BE2C (cell line): ENCODE data around the gene FBXO2. TPM values are rescaled to one million over a fixed set of nuclear protein-coding genes. Genes with fewer than 3 reads are reported as not detected.

Experiments used
- DNase-seq: peaks from one replicate; pipeline ENCODE4 v3.0.0-alpha.2; 2020
- H3K27me3 ChIP-seq: fragments of 250-450 bp; sonication (Bioruptor Pico); 2 replicates; pipeline ENCODE4 v1.5.1; 2020; ENCODE audit warnings: mild to moderate bottlenecking
- H3K36me3 ChIP-seq: fragments of 250-450 bp; sonication (Bioruptor Pico); 2 replicates; pipeline ENCODE4 v1.5.1; 2020; ENCODE audit warnings: mild to moderate bottlenecking
- H3K4me1 ChIP-seq: fragments of 250-450 bp; sonication (Bioruptor Pico); 2 replicates; pipeline ENCODE4 v1.5.1; 2020
- H3K4me3 ChIP-seq: 2 replicates; pipeline ENCODE4 v1.5.1; 2011; ENCODE audit warnings: low read depth, low read length
- H3K9me3 ChIP-seq: fragments of 250-450 bp; sonication (Bioruptor Pico); 2 replicates; pipeline ENCODE4 v1.5.1; 2020
- CTCF ChIP-seq: IDR thresholded peaks from 2 replicates; pipeline ENCODE4 v1.5.1; 2012; ENCODE audit warnings: mild to moderate bottlenecking, low read depth, low read length
- polyA plus RNA-seq: library from polyadenylated mRNA; unstranded; fragments of >200 nt; gene quantifications from one replicate; pipeline ENCODE4 v1.2.1, GENCODE V29; 2012; ENCODE audit warnings: low read depth, missing spikeins; ENCODE audit not compliant: insufficient read length, insufficient read depth

FBXO2 gene, protein sequence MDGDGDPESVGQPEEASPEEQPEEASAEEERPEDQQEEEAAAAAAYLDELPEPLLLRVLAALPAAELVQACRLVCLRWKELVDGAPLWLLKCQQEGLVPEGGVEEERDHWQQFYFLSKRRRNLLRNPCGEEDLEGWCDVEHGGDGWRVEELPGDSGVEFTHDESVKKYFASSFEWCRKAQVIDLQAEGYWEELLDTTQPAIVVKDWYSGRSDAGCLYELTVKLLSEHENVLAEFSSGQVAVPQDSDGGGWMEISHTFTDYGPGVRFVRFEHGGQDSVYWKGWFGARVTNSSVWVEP
- polyA plus RNA-seq, result 0.74 TPM

DNA sequence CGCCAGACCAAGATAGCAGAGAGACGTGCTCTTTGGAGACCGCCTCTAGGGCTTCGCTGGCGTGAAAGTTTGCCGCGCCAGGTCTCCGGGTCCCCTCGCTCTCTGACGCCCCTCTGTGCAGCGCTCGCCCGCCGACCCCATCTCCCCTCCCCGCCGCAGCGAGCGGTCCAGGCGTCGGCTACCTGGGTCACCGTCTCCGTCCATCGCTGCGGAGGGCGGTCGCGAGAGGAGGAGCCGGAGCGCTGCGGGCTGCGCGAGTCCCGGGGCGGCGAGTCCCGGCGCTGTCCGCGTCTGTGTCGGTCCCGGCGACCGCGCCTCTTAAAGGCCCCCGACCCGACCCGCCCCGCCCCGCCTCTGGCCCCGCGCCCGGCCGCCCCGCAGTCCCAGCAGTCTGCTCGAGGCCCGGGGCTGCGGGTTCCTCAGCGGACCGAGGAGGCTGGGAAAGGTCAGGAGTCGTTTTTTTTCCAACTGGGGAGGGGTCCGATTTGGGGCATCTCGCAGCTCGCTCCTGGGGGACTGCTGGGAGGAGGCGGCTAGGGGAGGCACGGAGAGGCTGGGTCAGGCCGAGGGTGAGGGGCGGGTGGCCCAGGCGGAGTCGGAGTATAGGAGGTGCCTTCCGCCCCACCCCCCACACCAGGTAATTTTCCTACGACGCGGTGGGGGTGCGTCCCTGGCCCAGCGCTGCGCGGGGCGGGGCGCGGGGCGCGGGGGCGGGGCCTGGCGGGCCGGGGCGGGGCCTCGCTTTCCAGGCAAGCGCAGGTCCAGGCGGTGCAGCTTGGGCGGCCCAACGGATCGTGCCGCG lies at the start of gene FBXO2, which contains the start of gene FBXO44:
TSS of gene FBXO2 (minus strand) at position 293 of the 802 bp plus-strand sequence. CDS start at position 204, 89 bp downstream.
TSS of gene FBXO44 (plus strand) at position 741 of the 802 bp plus-strand sequence. CDS start 959 bp downstream, outside the sequence.
- Histone ChIP-seq H3K36me3 (no peaks in the 10 kb centered on the region), H3K4me3 (peak within 1 kb of the TSS; percentile 48), H3K4me1 (no peaks in the 10 kb centered on the region), H3K27me3 (no peaks in the 10 kb centered on the region), H3K9me3 (no peaks in the 10 kb centered on the region)
- no peak for TF ChIP-seq CTCF
- no peak for DNase-seq

GRCh38 chr1:11703357-11704193 lies 49.3 kb upstream of the FBXO2 start:
- Histone ChIP-seq H3K27me3 (no peaks in the 10 kb centered on the region), H3K4me3 (no peak overlapping the region), H3K4me1 (peaks cover 10% of the 10 kb centered on the region), H3K36me3 (no peaks in the 10 kb centered on the region), H3K9me3 (no peaks in the 10 kb centered on the region)
- no peak for DNase-seq
- TF ChIP-seq CTCF, result no peak

DNA sequence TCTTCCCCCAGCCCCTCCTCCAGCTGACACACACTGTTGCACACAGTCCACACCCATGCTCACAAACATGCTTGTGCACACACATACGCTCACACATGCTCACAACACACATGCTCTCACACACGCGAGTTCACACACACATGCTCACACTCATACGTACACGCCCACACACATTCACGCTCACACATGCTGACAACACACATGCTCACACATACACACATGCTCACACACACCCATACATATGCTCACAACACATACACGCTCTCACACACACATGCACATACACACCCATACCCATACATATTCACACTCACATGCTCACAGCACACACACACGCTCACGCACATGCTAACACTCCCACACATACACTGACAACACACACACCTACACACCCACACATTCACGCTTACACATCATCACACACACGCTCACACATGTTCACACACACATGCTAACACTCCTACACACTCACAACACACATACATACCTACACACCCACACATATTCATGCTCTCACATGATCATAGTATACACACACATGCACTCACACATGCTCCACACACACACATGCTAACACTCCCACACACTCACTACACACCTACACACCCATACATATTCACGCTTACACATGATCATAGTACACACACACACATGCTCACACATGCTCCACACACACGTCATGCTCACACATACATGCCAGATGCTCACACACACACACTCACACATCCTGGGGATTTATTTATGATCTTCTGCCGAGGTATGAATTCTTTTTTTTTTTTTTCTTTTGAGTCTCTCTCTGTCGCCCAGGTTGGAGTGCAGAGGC lies 48.0 kb upstream of the FBXO2 start:
- Histone ChIP-seq H3K4me1 (peaks cover 2% of the 10 kb centered on the region; the same call in 1 of the 2 replicates), H3K27me3 (no peaks in the 10 kb centered on the region), H3K4me3 (peak overlapping the region; percentile 53; the same call in 1 of the 2 replicates), H3K36me3 (no peaks in the 10 kb centered on the region), H3K9me3 (no peaks in the 10 kb centered on the region)
- no peak for DNase-seq
- TF ChIP-seq CTCF, result no peak

DNA sequence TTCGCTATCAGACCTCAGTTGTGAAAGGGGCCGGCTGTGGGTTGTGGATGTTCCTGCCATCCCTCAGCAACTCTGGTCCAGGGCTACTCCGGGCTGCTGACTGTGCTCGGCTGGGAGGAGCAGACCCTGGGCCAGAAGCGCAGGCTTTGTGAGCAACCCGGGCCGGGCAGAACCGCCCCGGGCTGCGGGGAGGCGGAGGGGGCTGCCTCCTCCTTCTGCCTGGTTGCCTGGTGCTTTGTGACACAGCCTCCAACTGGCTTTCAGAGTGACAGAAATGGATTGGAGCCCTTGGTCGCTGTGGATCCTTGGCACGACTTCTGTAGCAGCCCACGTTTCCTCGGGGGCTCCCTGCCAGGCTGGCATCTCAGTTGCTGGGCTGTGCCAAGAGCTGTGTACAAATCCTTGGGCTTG lies 47.3 kb upstream of the FBXO2 start:
- H3K4me1 ChIP-seq, result no peaks in the 10 kb centered on the region
- TF ChIP-seq CTCF, result no peak

More for the DNA sequence above, 47.3 kb upstream of the FBXO2 start:
- no peaks in the 10 kb centered on the region for H3K36me3 ChIP-seq
- DNase-seq, result no peak
- H3K27me3 ChIP-seq, result no peaks in the 10 kb centered on the region
- peak overlapping the region; percentile 53 for H3K4me3 ChIP-seq
- no peaks in the 10 kb centered on the region for H3K9me3 ChIP-seq
